Effector CD8-positive, alpha-beta T cell (primary cell): ENCODE results near the gene TMEM106C.
A peak's percentile ranks its signal among the peaks of the same experiment; 100 is the strongest.

Experiments
- DNase-seq: peaks from one replicate; lab custom pipeline; 2025; lab: John Stamatoyannopoulos, UW
- total RNA-seq, 4 experiments: gene quantifications; one replicate each; lab custom pipeline; 2026; lab: John Stamatoyannopoulos, UW

The TMEM106C gene, protein sequence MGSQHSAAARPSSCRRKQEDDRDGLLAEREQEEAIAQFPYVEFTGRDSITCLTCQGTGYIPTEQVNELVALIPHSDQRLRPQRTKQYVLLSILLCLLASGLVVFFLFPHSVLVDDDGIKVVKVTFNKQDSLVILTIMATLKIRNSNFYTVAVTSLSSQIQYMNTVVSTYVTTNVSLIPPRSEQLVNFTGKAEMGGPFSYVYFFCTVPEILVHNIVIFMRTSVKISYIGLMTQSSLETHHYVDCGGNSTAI
- 28.0 to 43.5 (median 37.3) reads per million in 4 experiments for total RNA-seq

DNA sequence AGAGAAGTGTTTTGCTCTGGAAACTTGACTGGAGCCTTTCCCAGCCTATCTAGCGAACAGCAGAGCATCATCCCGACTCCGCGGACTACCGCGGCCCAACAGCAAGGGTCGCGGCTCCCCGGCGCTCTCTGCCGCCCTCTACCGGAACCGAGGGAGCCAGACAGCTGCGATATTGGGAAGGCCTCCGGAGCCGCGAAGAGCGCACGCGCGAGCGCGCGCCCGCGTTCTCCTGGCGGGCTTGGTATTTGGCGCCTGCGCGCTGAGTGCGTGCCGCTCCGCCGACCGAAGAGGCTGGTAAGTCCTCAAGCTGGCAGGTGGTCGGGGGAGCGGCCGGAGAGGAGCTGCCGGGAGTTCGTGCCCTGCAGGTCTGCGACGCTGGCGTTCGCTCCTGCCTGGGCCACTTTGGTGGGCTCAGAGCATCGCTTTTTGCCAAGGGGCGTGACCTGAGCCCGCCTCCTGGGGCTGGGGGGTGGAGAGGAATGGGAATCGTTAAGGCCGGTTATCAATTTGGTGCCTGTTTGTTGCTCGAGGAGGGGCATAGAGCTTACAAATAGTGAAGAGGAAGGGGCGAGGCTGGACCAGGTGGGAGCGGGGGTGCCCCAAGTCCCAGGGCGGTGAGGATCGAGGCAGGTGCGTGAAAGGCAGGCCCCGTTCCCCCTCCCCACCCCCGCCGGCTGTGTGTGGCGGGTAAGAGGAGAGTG lies at the start of gene TMEM106C:
Gene TMEM106C (plus strand): TSS at position 257 of the 701 bp plus-strand sequence. CDS start 641 bp downstream, outside the sequence.
- DNase-seq, result peak; percentile 84

DNA sequence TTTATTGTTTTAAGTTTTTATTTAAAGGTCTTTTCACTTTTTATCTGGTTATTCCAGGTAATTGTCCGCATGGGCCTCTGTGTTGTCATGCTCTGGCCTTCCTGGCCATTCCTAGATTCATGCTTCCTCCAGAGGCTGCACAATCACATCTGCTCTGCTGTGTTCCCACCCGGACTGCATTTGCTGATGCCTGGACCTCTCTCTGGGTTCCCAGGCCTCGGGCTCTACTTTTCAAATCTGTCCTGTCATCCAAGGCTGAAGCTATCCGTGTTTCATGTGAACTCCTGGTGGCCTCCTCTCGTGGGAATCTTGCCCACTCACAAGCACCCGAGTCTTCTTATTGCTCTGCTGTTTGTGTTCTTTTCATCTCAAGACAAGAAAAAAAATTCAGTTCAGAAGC lies 42.5 kb upstream of the TMEM106C start:
- DNase-seq, result no peak

DNA sequence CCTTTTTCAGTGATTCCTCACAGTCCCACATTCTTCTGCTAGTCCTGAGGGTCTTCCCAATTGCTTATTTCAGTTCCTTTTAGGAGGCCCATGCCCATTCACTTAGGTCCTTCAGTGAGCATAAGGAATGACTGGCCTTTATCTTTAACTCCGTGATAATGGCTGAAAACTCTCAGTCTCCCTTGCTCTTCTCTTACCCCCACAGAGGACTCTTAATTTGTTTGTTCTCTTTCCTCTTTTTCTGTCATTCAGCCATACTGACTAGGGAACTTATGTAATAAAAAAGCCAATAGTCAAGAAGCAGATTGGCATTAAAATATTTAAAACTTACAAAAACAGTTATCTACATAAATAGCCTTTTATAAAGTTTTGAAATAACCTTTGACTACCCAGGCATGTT lies 41.5 kb upstream of the TMEM106C start:
- no peak for DNase-seq

DNA sequence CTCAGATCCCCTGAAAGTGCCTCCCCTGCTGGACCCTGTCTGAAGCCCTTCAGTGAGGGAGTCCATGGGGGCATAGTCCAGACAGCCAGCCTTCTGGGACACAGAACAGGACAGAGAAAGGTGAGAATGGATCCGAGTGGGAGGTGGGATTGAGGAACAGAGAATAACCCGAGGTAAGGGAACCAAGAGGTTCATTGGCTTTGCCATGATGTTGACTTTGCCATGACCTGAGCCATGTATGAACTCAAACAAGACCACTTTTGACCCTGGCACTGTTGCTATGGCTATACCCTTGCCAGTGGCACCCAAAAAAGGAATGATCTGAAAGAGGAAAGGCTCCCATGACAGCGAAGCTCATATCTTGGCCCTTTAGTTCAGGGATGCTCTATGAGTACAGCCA lies 36.0 kb upstream of the TMEM106C start:
- DNase-seq, result no peak

DNA sequence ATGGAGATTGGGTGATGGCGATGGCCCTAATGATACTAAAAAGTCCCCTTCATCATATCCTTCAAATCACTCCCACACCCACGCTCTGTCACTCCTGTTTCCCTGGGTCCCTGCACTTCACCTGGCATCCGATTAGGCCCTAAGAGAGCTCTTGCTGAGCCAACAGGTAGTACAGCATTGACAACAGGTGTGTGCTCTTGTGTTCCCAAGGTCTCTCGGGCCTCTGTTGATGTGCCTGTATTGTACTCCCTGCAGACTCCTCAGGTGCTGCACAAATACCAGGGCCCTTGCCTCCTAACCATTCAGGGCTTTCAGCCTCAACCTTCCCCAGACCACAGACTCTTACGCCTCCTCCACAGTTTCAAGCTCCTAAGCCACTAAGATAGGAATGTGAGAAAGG lies 32.8 kb upstream of the TMEM106C start:
- DNase-seq, result no peak

DNA sequence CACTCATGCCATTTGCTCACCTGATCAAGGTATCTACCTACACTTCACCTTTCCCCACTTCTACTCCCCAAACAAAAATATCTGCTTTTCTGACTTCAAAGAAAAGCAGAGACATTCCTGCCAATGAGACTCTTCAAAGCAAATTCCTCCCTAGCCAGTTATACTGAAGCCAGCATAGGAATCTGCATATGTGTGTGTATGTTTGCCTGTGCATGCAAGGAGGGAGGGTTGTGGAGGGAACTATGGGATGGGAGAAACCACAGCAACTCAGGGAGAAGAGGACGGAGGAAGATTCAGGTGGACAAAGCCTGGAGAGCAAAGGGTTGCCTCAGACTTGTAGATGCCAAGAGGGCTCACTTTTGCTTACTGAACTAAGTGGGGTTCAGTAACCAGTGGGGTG lies 32.2 kb upstream of the TMEM106C start:
- DNase-seq, result no peak

DNA sequence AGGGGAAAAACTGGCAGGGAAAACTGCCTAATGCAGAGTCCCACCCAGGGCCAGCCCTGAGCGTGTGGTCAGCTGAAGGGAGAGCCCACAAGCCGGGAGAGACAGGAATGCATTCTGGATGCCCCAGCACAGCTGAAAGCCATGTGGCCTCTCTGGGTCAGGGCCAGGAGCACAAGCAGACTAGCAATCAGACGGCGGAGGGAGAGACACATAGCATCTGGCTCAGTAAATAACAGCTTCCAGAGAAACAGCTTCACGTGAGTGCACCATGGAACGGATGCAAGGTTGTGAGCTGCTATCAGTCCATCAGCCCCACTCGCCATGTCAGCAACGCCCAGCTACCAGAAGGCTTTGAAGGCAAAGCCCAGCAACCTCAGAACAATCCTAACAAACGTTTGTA lies 28.2 kb upstream of the TMEM106C start:
- DNase-seq, result no peak

DNA sequence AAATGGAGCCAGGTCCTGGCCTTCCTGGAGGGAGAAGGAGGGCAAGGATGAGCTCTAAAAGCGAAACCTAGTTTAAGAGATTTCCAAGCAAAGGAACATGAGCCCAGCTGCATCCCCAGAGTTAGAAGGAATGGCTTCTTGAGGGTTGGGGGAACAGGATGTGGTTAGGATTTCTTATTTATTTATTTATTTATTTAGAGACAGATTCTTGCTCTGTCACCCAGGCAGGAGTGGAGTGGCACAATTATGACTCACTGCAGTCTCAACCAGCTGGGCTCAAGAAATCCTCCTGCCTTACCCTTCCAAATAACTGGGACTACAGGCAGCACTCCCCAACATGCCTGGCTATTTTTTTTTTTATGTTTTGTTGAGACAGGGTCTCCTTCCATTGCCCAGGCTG lies 25.3 kb upstream of the TMEM106C start:
- no peak for DNase-seq

DNA sequence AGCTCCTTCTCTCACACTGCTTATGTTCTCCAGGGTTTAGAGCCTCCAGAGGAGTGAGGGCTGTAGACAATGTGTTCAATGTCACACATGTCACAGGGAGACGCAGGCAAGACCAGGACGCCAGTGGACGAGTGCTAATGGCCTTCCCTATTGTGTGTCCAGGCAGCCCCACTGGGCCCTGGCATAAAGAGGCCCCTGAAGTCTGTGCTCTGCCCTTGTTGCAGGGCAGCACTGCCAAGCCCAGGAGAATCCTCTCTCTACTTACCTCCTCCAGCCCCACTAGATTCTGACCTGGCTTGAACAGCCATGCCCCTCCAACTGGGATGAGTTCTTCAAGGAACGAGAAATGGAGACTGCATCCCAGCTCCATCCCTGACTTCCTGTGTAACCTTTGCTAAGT lies 24.8 kb upstream of the TMEM106C start:
- DNase-seq, result no peak

DNA sequence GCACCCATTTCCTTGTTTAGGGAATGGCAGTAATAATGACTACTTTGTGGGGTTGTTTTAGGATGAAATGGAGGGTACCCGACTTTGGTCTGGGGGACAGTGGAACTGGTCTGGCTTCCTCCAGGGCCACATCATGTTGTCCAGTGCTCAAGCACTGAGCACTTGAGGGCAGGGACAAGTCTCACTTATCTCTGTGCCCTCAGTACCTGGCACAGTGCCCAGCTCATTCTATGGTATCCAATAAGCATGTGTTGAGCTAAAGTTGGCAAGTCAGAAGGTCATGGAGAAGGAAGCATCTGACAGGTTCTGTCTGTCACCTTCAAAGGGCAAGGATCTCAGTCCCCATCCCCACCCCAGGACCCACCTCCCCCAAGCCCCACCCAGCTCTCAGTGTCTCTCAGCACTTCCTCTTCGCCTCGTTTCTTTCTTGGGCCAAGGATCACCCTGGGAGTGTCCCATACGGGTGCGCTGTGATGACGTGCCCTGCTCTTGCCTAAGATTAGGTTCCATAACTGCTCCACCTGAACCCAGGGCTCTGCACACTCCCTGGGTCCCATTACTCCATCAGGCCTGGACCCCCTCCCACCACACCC lies 24.3 kb upstream of the TMEM106C start:
- no peak for DNase-seq

DNA sequence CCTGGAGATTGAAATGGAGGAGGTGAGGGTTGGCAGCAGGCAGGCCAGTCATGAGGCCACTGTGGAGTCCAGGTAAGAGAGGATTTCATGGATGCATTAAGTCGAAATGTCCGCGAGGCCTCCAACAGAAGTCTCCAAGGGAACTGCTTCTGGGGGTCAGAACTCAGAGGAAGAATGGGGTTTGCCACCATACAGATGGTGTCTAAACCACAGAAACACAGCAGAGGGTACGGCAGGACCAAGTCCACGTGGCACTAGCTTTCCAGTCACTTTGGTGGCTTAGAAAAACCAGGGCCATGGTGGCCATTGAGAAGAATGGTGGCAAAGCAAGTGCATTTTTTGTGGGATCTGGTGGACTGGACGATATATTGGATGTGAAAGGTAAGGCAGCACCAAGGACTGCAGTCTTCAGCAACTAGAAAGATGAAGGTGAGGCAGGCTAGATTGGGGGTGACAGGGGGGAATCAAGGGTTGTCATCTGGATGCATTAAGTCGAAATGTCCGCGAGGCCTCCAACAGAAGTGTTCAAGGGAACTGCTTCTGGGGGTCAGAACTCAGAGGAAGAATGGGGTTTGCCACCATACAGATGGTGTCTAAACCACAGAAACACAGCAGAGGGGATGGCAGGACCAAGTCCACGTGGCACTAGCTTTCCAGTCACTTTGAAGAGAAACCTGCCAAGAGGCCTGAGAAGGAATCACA lies 22.5 kb upstream of the TMEM106C start:
- no peak for DNase-seq

DNA sequence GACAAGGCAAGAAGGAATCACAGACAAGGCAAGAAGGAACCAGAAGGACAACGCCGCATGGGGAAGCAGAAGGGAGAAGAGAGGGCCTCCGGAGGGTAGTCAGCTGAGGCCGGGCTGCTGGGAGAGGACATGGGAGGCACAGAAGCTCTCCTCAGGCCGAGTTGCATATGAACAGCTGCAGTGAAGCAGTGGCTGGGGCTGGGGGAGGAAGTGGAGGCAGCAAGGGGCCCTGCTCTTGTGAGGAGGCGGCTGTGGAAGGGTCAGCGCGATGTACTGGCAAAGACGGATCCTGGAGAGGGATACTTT lies 22.0 kb upstream of the TMEM106C start:
- DNase-seq, result no peak

DNA sequence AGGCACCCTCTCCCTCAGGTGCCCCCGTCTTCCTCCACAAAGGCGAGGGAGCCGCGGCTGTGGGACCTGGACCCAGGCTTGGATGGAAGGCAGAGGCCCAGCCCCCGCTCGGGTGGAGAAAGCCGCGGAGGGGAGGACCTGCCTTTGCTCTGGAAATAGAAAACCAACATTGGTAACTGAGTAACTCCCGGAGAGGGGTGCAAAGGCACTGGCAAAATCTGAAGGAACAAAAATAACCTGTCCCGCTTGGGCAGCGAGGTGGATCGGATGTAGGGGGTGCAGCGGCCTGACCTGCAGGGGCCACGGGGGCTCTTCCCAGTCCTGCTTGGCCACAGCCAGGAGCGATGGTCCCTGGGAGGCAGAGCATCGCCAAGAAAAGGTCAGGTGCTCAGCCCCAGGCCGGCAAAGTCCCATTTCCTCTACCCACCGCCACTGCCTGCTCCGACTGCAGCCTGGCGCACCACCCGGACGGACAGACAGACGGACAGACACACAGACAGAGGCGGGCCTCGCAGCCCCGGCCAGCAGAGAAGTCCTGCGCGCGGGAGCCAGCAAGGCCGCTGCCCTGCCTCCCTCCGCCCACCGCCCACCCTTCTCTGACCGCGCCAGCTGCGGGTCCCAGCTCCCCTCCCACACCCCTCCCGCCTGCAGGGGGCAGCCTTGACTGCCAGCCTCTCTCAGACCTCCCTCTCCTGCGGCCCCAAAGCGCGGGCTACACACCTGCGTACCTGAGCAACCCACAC lies 21.4 kb upstream of the TMEM106C start:
- peak; percentile 48 for DNase-seq

DNA sequence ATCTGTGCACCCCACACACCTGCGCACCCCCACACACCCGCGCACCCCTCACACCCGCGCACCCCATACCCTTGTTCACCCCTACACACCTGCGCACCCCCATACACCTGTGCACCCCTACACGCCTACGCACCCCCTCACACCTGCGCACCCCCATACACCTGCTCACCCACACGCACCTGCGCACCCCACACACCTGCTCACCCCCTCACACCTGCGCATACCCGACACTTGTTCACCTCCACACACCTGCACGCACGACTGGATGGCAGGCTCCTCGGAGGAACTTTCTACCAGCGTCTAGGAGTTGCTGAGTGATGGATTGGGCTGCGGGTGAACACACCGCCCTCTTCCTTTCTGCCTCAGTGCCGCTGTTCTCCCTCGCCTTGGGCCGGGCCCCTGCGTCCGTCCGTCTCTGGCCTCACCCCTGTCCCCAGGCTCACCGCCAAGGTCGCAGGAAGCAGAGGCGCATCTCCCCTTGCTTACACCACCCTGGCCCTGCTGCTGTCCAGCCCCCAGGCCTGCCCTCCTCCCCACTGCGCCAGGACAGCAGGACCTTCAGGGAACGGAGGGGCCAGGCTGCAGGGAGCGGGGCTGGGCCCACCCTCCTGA lies 20.7 kb upstream of the TMEM106C start:
- no peak for DNase-seq

DNA sequence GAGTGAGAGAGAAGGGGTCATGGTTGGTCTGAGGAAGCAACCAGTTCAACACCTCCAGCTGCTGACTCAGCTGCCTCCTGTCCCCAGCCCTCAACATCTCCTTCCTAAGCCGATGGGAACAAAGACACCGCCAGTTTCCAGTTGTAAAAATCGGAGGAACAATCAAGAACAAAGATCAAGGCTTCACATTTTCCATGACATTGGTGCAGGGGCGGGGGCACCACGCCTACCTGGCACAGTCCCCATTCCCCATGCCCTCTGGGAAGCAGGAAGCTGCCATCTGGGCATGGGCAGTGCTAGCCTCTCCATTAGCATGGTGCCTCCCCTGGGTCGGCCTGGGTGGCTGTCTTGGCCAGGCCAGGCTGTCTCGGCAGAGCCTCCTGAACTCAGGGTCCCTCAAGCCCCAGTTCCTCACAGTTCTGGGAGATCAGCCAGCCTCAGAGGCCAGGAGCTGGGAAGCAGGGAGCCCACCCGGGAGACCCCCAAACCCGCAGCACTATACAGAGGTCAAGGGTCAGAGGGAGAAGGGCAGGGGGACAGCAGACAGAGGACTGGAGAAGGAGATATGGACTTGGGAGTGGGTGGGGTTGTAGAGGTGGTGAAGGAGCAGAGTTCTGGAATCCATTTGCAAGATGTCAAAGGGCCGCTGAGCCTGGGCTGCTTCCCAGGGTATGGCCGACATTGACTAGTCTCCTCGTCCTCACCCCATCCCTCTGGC lies 19.6 kb upstream of the TMEM106C start:
- DNase-seq, result no peak

DNA sequence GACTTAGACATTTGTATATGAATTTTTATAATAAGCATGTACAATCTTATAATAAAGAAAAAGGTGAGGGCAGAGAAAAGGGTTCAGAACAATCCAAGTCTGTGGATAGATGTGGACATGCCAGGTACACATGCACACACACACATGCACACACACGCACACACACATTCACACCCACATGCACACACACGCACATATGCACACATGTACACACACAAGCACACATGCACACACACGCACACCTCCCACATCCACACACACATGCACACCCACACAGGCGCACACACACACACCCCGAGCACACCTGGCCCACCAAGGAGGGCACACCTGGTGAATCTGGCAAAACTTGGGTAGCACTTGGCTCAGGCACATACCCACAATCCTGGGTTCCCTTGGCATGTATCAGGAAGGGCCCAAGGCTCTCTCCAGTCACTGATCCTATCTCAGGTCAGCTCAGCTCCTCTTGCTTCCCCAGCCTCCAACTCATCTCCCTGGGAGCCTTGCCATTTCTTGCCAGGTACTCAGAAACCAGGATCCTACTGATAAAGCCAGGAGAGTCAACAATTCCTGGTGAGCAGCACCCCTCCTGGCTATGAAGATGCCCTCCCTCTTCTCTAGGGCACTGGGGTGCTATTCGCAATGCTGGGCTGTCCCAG lies 18.6 kb upstream of the TMEM106C start:
- no peak for DNase-seq

DNA sequence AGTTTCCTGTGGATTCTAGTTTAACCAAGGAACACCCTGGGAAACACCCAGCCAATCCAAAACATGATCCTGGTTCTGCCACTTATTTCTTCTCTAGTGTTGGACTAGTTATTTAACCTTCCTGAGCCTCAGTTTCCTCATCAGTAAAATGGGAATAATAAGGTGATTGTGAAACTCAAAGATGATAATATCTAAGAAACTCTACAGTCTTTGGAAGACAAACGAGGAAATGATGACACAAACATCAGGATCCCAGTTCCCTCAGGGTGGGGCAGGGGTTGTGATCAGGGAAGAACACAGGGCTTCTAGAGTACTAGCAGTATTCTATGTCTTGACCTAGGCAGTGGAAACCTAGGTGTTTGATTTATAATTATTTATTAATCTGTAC lies 18.1 kb upstream of the TMEM106C start:
- DNase-seq, result no peak

DNA sequence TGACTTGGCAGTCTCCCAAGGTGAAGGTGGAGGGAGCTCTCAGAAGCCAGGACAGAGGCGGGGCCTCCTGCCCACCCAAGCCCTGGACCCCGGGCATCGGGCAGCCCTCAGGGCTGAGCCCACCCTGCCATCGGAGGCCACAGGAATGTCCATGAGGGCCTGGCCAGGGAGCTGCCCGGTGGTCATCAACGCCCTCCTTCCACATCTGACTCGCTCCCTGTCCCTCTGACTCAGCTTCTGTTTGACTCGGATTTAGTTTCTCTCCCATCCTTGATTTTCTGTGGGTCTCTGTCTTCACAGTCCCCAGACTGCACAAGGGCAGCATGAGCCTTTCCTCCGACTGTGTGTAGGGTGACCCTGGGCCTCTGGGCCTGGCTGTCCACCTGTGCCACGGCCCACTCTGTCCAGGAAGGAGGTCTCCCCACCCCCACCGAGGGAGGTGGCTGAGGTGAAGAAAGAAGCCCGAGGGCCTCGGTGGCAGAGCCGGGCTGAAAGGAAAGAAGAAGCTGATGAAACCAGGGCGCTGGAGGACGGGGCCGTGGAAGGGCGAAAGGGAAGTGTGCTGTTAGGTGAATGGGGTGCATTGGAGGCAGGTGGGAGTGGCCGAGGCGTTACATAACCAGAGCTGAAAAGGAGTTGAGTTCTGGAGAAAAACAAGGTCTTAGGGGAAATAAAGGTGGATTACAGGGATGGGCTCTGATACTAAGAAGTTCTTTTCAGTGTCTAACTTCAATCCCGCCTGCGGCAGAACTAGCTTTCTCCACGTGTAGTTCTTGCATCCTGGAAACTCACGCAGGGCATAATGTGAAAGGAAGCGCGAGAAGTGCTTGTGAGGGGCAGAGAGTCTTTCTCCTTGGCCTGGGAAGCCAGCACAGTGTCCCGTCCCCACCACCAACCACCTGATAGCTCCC lies 16.7 kb upstream of the TMEM106C start:
- DNase-seq, result no peak

DNA sequence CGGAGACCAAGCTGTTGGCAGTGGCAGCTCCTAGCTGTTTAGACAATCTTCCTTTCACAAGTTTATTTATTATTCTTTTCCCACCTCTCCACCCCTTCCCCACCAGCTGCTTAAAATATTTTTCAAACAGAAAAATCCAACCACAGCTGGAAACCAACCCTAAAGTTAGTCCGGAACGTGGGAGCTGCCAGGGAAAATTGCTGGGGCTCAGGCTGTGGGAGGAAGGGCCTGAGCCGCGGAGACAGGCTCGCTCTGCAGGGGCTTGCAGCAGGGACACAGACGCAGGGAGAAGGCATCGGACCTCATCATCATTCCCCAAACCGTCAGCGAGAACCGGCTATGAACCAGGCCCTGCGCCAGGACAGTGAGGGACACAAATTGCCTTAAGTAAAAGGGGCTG lies 16.1 kb upstream of the TMEM106C start:
- no peak for DNase-seq
